ENCODE measurements around the gene TPX2.

- no peak for TF ChIP-seq CTCF (IDR thresholded peaks at IDR 0.05)
- TF ChIP-seq POLR2A (IDR thresholded peaks at IDR 0.05): no peak
Measured at GRCh38 chr20:31716818-31717477, 22.1 kb upstream of the TPX2 start.
